Measurements from ENCODE around the gene FMNL3.
"Not testable (repeated sequence)": the region's sequence is repeated elsewhere in the genome, so short reads cannot be mapped to it uniquely, and the experiment has no call there.

FMNL3 gene, protein sequence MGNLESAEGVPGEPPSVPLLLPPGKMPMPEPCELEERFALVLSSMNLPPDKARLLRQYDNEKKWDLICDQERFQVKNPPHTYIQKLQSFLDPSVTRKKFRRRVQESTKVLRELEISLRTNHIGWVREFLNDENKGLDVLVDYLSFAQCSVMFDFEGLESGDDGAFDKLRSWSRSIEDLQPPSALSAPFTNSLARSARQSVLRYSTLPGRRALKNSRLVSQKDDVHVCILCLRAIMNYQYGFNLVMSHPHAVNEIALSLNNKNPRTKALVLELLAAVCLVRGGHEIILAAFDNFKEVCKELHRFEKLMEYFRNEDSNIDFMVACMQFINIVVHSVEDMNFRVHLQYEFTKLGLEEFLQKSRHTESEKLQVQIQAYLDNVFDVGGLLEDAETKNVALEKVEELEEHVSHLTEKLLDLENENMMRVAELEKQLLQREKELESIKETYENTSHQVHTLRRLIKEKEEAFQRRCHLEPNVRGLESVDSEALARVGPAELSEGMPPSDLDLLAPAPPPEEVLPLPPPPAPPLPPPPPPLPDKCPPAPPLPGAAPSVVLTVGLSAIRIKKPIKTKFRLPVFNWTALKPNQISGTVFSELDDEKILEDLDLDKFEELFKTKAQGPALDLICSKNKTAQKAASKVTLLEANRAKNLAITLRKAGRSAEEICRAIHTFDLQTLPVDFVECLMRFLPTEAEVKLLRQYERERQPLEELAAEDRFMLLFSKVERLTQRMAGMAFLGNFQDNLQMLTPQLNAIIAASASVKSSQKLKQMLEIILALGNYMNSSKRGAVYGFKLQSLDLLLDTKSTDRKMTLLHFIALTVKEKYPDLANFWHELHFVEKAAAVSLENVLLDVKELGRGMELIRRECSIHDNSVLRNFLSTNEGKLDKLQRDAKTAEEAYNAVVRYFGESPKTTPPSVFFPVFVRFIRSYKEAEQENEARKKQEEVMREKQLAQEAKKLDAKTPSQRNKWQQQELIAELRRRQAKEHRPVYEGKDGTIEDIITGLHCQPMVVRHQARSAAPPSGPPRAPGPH

DNA sequence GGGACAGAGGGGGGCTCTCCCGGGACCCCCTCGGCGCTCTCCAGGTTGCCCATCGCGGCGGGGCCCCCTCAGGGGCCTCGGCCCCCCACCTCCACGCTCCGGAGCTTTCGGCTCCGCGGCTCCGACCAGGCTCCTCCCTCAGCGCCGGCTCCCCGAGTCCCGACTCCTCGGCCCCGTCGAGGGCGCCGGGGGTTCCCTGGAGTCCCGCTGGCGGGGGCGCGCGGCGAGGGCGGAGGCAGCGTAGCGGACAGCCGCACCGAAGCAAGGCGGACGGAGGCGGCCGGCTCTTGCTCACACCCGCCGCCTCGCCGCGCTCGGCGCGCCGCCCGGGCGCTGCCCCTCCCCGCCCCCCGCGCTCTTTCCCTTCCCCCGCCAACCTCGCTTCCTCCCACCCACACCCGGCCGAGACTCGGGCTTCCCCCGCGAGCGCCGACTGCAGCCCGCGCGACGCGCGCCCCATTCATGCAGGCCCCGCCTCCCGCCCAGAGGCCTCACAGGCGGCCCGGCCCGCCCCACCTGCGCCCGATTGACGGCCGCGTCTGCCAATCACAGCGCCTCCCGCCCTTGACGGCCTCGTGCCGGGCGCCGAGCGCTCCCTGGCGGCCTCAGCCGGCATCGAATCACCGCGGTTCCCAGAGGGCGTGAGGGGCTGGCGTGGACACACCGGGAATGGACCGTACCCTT, at the start of gene FMNL3:
FMNL3 (minus strand) TSS at position 278 of the 684 bp plus-strand sequence; CDS start at position 53, 225 bp downstream.
- peak; percentile 98 for DNase-seq (ENCODE audit: low spot score)

DNA sequence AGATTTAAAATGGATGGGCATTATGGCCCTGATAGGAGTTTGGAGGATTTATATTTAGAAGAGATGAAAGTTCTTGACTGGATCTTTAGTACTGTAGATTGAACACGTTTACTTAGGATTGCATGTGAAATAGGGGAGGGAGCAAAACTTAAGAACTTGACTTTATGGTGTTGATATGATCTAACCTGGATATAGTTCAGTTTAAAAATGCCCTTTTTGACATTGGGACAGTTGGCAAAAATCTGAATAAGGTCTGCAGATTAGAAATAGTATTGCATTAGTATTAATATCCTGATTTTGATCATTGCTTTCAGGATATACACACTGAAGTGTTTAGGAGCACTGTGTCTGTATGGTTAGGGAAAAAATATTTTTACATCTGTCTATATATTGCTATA, 43.8 kb upstream of the FMNL3 start:
- DNase-seq (ENCODE audit: low spot score) = no peak

DNA sequence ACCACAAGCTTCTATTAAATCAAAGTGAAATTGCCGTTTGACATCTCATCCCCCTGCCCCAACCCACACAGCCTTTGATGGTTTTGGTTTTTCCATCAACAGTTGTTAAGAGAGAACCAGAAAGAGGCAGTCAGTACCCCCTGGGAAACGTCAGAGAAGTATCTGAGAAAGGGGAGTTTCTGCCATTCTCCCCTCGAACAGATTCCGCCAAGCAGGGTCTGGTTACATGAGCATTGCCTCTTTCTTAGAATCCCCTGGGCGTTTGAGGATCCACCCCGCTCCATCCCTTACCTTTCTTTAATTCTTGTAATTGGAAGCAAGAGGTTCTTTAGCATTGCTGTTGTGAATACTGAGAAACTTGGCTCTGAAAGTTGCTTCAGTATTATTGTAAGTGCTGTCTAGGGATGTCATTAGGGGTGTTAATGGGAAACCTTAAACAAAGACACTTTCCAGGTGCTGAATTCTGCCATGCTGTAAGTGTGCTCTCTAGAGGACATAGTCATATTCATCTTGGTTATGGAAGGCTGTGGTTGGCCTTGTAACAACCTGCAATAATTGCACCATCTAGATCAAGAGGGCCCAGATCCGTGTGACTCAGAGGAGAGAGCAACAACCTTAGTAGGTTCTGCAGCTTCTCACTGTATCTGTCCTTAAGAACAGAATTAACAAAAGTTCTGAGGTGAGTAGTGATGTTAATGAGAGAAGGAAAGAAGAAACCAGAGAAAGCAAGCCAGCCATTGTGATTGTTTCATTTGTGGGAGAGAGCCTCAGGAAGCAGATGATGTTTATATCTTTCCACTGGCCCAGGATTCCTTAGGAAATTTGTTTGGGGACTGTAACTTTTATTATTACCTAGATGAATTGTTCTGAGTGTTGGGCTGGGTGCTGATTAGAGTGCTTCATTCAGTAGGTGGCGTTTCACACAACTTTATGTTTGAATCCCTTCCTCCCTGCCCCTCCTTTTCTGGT, 43.1 kb upstream of the FMNL3 start:
- no peak for DNase-seq (ENCODE audit: low spot score)

DNA sequence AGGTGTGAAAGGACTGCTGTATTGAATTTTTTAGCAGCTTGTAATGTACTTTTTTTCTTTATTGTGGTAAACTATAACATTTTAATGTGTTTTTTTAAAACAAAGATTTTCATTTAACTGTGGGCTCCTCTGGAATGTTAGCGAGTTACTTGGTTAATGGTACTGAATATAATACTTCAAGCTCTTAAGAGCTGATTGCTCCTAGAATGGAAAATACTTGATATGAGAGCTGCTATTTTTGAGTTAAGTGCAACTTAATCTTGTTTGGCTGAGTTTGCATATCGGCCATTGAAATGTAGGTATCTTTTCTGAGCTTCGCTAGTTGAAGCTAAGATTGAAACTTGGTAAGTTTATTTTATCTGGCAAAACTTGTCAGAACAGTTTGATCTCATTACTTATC, 41.6 kb upstream of the FMNL3 start:
- no peak for DNase-seq (ENCODE audit: low spot score)

DNA sequence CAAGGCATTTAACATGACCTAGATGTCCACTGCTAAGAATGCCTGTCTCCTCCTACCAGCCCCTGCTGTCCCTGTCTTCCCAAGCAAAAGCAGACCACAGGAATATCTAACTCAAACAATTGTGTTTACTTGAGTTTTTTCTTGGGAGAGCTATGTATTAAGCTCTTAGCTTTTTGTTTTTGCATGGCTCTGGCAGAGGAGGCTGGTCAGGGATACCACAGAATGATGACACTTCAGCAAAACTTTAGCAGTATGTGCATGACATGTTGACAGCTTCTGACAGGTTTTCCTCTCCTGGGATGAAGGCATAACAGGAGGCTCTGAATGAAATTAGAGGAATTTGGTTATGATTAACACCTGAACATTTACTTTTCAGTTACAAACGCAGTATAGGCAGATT, 41.1 kb upstream of the FMNL3 start:
- no peak for DNase-seq (ENCODE audit: low spot score)

DNA sequence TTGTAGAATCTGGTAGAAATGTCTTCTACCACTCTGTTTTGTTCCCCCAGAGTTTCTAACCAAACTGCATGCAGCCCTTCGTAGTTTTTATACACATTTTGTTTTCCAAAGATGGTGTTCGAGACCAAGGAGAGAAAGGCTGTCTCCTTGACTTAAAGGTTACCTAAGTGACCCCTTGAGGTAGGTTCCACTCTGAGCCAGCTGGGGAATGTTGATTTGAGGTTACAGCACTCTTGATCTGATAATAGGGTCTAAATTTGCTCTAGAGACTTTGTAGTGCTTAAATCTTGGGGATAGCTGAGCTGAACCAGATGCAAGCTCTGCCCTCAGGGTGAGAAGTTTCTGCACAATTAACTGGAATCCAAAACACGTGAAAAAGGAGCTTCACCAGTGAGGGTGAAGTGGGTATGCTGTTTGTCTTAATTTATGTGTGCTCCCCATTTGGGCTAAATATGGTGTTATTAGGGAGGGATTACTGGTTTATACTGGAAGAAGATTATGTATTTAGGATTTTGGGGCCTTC, 37.2 kb upstream of the FMNL3 start:
- DNase-seq (ENCODE audit: low spot score) = no peak

DNA sequence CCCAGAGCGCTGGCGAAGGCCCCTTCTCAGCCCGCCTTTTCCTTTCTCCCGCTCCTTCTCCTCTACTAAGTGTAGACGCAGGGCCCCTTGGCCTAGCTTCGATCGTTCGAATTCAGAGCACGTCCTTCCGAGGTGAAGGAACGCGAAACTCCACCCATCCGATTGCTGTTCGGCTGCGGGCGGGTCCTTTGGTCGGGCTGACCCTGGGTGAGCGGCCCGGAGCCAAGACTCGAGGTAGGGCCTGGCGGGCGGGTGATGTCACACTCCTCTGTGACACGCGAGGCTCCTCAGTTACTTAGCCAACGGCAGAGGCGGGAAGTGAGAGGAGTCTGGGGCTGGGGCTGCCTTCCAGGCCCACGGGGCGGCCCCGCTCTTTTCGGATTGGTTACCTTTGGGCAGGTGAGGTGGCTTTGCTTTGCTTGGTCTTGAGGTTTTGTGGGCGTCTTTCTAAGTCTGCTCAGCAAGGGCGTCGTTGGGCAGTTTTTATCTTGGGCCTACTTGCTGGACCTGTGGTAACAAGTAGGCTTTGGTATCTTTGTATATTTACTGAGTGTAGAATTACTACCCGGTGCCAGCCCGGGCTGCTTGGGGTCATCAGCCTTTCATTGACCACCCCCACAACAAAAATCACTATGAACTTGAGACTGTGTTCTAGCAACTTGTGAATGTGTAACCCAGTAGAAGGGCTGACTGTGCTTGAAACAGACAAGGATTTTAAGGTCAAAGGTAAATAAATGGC, 34.8 kb upstream of the FMNL3 start:
- DNase-seq (ENCODE audit: low spot score) = peak; percentile 84

DNA sequence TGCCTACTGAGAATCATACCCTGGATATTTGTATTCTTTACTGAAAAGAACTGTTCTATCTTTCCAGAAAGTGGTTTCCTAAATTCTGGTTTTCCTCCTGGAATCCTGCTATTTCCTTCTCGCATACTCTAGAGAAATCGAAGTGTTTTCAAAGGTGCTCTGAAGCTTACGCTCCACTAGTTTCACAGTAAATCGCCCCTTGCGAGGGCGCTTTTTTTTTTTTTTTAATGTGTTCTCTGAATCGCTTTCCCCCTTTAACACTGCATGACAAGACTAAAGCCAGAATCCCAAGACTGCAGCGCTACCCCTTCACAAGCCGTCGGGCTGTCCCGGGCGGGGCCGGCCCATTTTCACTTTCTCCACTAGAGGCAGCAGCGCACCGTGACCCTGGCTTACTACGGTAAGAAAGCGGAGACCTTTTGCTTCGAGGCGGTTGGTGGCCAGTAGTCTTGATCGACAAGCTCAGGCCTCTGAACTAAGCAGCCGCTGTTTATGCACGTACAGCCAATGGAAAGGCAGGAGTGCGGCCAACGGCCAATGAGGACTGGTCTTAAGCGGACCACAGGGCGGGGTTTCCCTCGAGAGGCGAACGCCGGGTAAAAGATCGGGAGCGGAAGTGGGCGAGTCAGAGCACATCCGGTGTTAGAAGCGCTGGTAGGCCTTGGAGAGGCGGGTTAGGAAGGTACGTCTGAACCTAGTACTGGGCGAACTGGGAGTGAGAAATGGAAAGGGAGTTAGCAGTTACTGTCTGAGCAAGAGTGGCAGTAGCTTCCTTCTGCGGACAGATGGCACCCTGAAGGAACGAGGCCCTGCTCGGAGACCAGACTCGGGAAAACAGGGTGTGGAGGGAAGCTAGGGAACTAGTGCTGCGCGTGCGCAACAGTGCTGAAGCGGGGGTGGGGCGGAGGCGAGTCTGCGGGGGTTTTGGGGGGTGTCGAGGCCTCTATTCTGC, 34.0 kb upstream of the FMNL3 start, which contains the start of gene TMBIM6:
TMBIM6 (plus strand) TSS at position 628 of the 952 bp plus-strand sequence. CDS start 10,937 bp downstream, outside the sequence.
- peak; percentile 99 for DNase-seq (ENCODE audit: low spot score)

DNA sequence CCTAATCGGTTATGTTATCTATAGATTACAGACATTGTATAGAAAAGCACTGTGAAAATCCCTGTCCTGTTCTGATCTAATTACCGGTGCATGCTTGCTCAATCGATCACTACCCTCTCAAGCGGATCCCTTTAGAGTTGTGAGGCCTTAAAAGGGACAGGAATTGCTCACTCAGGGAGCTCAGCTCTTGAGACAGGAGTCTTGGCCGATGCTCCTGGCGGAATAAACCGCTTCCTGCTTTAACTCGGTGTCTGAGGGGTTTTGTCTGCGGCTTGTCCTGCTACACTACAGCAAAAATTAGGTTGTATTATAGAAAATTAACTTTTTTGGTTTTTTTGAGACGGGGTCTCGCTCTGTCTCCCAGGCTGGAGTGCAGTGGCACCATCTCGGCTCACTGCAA, 33.1 kb upstream of the FMNL3 start:
- DNase-seq (ENCODE audit: low spot score) = not testable (repeated sequence)

DNA sequence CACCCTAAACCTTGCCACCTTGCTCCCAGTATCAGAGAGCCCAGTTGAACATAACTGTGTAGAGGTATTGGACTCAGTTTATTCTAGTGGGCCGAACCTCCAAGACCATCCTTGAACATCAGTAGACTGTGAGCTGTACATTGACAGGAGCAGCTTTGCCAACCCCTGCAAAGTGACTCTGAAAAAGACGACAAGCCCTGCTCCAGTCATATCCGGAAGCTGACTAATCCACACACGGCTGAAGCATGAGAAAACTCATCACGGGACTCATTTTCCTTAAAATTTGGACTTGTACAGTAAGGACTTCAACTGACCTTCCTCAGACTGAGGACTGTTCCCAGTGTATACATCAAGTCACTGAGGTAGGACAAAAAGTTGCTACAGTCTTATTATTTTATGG, 31.5 kb upstream of the FMNL3 start:
- not testable (repeated sequence) for DNase-seq (ENCODE audit: low spot score)

DNA sequence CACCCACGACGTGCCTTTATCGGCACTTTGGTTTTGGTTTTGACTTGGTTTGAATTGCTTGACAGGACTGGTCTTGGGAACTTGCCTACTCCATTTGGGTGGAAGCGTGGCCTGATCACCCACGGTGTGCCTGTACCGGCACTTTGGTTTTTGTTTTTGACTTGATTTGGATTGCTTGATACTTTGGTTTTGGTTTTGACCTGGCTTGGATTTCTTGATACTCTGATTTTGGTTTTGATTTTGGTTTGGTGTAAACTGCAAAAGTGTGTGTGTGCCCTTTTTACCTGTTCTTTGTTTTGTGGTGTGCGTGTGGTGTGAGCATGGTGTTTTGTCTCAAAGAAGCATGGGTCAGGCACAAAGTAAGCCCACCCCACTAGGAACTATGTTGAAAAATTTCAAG, 27.7 kb upstream of the FMNL3 start:
- DNase-seq (ENCODE audit: low spot score) = not testable (repeated sequence)

DNA sequence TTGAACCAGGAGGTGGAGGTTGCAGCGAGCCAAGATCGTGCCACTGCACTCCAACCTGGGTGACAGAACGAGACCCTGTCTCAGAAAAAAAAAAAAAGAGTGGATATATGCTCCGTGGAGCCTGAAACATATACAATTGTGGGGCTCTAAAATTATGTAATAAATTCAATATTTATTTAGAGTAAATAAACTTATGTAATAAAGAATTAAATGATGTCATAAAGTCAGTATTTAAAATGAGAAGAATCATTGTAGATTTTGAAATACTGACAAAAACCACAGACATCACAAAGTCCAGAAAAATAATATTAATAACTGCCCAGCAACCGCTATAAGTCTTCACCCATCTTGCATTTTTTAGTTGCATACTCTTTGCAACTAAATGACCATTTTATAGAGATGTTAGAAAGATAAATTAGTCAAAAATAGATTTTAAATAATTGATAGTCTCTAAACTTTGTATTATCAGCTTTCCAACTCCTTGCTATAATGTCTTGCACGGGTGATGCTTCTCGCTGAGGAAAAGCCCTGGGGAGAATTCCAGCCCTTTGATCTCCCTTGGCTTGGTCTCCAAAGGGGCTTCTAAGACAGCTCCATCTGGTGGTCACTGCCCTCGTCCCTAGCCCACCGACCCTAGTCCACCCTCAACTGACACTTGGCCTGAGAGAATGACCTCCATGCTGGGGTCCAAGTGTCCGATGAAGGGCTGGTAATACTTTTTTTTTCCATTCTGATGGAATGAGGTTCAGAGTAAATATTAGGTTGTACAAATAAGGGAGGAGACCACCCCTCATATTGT, 26.2 kb upstream of the FMNL3 start:
- no peak for DNase-seq (ENCODE audit: low spot score)

DNA sequence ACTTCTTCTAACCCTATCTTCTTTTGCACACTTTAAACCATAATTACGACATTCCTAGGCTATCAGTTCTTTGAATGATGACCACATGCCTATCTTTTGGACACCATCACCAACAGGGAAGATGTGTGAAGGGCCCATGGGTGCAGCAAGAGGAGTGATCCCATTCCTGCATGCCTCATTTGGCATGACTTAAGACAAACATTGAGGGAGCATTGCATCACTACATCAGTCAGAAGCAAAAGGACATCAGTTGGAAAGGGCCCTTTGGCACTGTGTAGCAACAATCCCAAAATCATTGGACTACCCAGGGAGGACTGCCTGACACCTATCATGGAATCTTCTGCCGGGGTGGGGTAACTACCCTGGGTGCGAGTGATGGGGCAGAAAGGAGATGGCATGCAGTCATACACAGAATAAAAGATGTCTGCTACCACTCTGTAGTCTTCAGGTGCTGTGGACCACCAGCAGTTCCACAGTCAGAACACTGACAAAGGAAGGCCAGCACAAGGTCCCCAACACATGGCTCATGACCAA, 23.4 kb upstream of the FMNL3 start:
- DNase-seq (ENCODE audit: low spot score) = no peak

DNA sequence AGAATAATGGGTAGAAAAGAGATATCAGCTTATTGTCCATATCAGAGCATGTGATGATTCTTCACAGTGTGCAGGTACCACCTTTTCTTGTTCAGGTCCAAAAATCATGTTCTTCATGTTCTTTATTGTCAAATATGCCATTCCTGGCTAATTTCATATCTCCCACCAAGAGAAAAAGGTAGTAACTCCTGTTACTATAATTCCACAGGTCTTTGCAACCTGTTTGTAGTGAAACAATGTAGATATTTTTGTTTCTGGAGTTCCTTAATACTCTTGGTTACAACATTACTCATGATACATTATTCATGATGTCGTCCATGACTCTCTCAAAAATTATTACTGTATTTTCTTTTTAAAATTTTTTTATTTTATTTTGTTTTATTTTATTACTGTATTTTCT, 22.8 kb upstream of the FMNL3 start:
- DNase-seq (ENCODE audit: low spot score) = no peak

DNA sequence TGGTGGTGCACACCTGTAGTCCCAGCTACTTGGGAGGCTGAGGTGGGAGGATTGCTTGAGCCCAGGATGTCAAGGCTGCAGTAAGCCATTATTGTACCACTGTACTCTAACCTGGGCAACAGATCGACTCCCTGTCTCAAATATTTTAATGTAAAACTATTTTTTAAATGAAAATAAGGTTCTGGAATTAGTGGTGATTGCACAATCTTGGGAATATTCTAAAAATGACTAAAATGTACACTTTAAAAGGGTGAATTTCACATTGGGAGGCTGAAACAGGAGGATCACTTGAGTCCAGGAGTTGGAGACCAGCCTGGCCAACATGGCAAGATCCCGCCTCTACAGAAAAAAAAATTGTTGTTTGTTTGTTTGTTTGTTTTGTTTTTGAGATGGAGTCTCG, 21.2 kb upstream of the FMNL3 start:
- DNase-seq (ENCODE audit: low spot score) = no peak

DNA sequence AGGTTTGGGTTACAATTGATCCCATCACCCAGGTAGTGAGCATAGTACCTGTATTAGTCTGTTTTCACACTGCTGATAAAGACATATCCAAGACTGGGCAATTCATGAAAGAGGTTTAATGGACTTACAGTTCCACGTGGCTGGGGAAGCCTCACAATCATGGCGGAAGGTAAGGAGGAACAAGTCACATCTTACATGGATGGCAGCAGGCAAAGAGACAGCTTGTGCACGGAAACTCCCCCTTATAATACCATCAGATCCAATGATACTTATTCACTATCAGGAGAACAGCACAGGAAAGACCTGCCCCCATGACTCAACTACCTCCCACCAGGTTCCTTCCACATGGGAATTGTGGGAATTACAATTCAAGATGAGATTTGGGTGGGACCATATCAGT, 14.2 kb upstream of the FMNL3 start:
- not testable (repeated sequence) for DNase-seq (ENCODE audit: low spot score)

DNA sequence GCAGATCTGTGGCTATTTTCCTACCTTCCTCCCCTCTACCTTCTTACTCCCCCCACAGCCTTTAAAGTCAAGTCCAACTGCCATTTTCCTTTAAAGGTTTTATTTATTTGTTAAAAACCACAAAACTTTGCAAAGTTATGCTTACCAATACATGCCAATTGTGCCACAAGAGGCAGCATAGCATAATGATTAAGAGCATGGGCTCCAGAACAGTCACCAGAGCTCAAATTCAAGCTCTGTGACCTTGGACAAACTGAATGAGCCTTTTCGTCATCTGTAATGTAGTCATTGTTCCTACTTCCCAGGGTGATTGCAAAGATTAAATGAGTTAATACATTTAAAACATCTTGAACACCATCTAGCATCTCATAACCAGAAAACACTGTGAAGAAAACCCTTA, 13.0 kb upstream of the FMNL3 start:
- no peak for DNase-seq (ENCODE audit: low spot score)

DNA sequence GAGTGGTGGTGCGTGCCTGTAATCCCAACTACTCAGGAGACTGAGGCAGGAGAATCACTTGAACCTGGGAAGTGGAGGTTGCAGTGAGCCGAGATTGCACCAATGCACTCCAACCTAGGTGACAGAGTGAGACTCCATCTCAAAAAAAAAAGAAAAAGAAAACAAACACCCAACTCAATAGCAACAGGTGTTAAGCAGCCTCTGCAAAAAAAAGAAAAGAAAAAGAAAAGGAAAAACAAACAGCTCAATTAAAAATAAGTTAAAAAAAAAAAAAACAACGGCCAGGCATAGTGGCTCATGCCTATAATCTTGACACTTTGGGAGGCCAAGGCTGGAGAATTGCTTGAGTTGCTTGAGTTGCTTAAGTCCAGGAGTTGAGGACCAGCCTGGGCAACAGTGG, 10.6 kb upstream of the FMNL3 start:
- DNase-seq (ENCODE audit: low spot score) = not testable (repeated sequence)
